ENCODE results near the gene UBA6.

DNA sequence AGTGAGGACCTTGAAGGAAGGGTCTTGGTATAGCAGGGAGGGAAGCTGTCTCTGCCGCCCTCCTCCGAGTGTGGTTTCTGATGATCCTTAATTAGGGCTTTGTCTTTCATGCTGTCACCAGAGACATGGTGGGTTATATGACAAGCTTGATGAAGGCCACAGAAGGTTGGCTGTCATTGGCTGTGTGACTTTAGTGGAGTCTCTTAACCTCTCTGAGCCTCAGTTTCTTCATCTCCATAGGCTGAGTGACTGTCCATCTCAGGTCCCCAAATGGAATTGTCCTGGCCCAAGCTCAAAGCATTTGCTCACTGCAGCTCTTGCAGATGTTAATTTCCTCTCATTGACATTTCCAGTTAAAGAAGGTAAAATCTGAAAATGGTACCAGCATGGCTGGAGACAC is 16.6 kb upstream of the UBA6 start:
- TF ChIP-seq, protein P1, sequence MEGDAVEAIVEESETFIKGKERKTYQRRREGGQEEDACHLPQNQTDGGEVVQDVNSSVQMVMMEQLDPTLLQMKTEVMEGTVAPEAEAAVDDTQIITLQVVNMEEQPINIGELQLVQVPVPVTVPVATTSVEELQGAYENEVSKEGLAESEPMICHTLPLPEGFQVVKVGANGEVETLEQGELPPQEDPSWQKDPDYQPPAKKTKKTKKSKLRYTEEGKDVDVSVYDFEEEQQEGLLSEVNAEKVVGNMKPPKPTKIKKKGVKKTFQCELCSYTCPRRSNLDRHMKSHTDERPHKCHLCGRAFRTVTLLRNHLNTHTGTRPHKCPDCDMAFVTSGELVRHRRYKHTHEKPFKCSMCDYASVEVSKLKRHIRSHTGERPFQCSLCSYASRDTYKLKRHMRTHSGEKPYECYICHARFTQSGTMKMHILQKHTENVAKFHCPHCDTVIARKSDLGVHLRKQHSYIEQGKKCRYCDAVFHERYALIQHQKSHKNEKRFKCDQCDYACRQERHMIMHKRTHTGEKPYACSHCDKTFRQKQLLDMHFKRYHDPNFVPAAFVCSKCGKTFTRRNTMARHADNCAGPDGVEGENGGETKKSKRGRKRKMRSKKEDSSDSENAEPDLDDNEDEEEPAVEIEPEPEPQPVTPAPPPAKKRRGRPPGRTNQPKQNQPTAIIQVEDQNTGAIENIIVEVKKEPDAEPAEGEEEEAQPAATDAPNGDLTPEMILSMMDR (IDR thresholded peaks at IDR 0.05) = no peak
- TF ChIP-seq, protein P2, sequence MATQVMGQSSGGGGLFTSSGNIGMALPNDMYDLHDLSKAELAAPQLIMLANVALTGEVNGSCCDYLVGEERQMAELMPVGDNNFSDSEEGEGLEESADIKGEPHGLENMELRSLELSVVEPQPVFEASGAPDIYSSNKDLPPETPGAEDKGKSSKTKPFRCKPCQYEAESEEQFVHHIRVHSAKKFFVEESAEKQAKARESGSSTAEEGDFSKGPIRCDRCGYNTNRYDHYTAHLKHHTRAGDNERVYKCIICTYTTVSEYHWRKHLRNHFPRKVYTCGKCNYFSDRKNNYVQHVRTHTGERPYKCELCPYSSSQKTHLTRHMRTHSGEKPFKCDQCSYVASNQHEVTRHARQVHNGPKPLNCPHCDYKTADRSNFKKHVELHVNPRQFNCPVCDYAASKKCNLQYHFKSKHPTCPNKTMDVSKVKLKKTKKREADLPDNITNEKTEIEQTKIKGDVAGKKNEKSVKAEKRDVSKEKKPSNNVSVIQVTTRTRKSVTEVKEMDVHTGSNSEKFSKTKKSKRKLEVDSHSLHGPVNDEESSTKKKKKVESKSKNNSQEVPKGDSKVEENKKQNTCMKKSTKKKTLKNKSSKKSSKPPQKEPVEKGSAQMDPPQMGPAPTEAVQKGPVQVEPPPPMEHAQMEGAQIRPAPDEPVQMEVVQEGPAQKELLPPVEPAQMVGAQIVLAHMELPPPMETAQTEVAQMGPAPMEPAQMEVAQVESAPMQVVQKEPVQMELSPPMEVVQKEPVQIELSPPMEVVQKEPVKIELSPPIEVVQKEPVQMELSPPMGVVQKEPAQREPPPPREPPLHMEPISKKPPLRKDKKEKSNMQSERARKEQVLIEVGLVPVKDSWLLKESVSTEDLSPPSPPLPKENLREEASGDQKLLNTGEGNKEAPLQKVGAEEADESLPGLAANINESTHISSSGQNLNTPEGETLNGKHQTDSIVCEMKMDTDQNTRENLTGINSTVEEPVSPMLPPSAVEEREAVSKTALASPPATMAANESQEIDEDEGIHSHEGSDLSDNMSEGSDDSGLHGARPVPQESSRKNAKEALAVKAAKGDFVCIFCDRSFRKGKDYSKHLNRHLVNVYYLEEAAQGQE (IDR thresholded peaks at IDR 0.05; ENCODE audit: insufficient read depth in 1 of 2, low read depth in 2 of 2, low read length in 1 of 2) = no peak
- TF ChIP-seq POLR2AphosphoS5 (IDR thresholded peaks at IDR 0.05; ENCODE audit: low read depth, low read length) (no peak), SIN3A (IDR thresholded peaks at IDR 0.05; ENCODE audit: borderline replicate concordance, insufficient read depth, low read depth, low read length) (no peak)
